Caco-2 (cell line): Measurements from ENCODE around the gene CATSPER3. TPM values are rescaled to one million over a fixed set of nuclear protein-coding genes. Genes with fewer than 3 reads are reported as not detected.

Experiments
- BruUV-seq: library from RNA; stranded (reverse); fragments of 400-500 nt; replicated peaks from 2 replicates; lab custom pipeline; 2021; lab: Mats Ljungman, UMichigan
- CTCF ChIA-PET: fragments of 300-600 bp; sonication (Branson Sonifier 250); formaldehyde crosslinking; loops from one replicate; lab custom pipeline; 2022; ENCODE audit warnings: antibody characterized with exemption; lab: Charles Lee
- POLR2A ChIA-PET: fragments of 300-600 bp; sonication (Branson Sonifier 250); formaldehyde crosslinking; loops from one replicate; lab custom pipeline; 2022; ENCODE audit warnings: antibody characterized with exemption; lab: Charles Lee
- DNase-seq, 2 experiments: peaks; one replicate each; pipeline versions ENCODE4 v3.0.0 to v3.0.0-alpha.2; 2020 to 2022
- H3K27me3 ChIP-seq: replicated peaks from 2 replicates; pipeline ENCODE4 v1.6.0; 2011; ENCODE audit warnings: low read length; ENCODE audit not compliant: control insufficient read depth, insufficient read depth
- H3K36me3 ChIP-seq: 2 replicates; pipeline ENCODE4 v1.5.1; 2011; ENCODE audit warnings: low read length; ENCODE audit not compliant: control insufficient read depth, insufficient read depth
- H3K4me1 ChIP-seq: fragments of 250-450 bp; sonication (Bioruptor Pico); 2 replicates; pipeline ENCODE4 v1.5.1; 2020; ENCODE audit warnings: mild to moderate bottlenecking
- H3K4me3 ChIP-seq: 2 replicates; pipeline ENCODE4 v1.5.1; 2011; ENCODE audit warnings: low read depth, mild to moderate bottlenecking, control low read depth, low read length
- H3K9me3 ChIP-seq: fragments of 250-450 bp; sonication (Bioruptor Pico); 2 replicates; pipeline ENCODE4 v1.5.1; 2020; ENCODE audit warnings: mild to moderate bottlenecking, moderate library complexity
- H3K27ac Mint-ChIP-seq: one replicate; pipeline ENCODE4 v1.8.0; 2022; ENCODE audit warnings: mixed read lengths; ENCODE audit not compliant: unreplicated experiment
- H3K27me3 Mint-ChIP-seq: one replicate; pipeline ENCODE4 v1.8.0; 2022; ENCODE audit warnings: mixed read lengths; ENCODE audit not compliant: insufficient read depth, unreplicated experiment
- H3K36me3 Mint-ChIP-seq: one replicate; pipeline ENCODE4 v1.8.0; 2022; ENCODE audit warnings: mild to moderate bottlenecking, mixed read lengths; ENCODE audit not compliant: insufficient read depth, unreplicated experiment
- H3K4me1 Mint-ChIP-seq: one replicate; pipeline ENCODE4 v1.8.0; 2022; ENCODE audit warnings: low read depth, mixed read lengths; ENCODE audit not compliant: unreplicated experiment
- H3K4me3 Mint-ChIP-seq: one replicate; pipeline ENCODE4 v1.8.0; 2022; ENCODE audit warnings: mild to moderate bottlenecking, moderate library complexity, mixed read lengths; ENCODE audit not compliant: unreplicated experiment
- H3K9me3 Mint-ChIP-seq: one replicate; pipeline ENCODE4 v1.8.0; 2022; ENCODE audit warnings: mixed read lengths; ENCODE audit not compliant: unreplicated experiment
- intact Hi-C: fragments of 100-400 bp; cut with micrococcal nuclease; formaldehyde crosslinking; loops from one replicate; pipeline ENCODE4 v1.10.0; 2022; ENCODE audit not compliant: unreplicated experiment
- total RNA-seq: library from RNA; stranded (reverse); gene quantifications from 2 replicates; pipeline ENCODE4 v1.2.3, GENCODE V29; 2022
- TF ChIP-seq, protein P1 (sequence below), 2 experiments: fragments of 200-600 bp in 1 of 2; IDR thresholded peaks; 1 replicate in 1 of 2; 2 replicates in 1 of 2; pipeline versions ENCODE4 v1.5.1 to v1.8.0; 2011 to 2022; ENCODE audit warnings: antibody characterized with exemption in 1 of 2, control low read depth in 1 of 2, inconsistent platforms in 1 of 2, low read depth in 1 of 2, low read length in 1 of 2, mild to moderate bottlenecking in 1 of 2, moderate library complexity in 1 of 2; ENCODE audit not compliant: insufficient read depth in 1 of 2, severe bottlenecking in 1 of 2, unreplicated experiment in 1 of 2

Gene CATSPER3
- total RNA-seq, 1 experiment from 2014 or later: 0.61 TPM

DNA sequence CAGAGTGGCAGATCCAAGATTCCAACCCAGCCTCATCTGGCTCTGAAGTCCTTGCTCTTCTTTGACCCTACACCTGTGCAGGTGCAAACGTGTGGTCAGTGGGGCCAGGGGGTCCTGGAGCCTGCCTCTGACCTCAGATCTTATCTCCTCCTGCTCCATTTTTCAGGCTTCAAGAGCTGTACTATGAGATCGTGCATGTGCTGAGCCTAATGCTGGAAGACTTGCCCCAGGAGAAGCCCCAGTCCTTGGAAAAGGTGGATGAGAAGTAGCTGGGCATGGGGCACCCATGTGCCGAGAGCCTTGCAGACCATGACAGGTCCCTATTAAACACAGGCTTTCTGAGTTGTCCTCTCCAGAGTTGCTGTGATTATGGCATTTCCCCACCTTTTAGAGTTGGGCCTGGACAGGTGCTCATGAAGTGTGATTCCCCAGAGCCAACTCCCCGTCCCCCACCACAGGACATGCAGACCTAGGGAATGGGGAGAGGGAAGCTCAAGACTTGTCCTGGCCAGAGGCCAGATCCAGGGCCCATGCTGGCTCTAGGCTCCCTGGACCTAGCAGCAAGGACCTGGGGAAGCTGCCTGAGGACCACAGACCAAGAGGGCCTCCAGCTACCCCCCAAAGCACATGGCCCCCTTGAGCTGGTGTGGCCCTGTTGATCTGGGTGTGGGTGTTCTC is 43.8 kb downstream of the CATSPER3 start:
- no peaks in the 10 kb centered on the region for H3K9me3 Mint-ChIP-seq
- H3K36me3 ChIP-seq: no peaks in the 10 kb centered on the region; the same call in 1 of the 2 replicates
- no peak for DNase-seq
- TF ChIP-seq, protein P1, sequence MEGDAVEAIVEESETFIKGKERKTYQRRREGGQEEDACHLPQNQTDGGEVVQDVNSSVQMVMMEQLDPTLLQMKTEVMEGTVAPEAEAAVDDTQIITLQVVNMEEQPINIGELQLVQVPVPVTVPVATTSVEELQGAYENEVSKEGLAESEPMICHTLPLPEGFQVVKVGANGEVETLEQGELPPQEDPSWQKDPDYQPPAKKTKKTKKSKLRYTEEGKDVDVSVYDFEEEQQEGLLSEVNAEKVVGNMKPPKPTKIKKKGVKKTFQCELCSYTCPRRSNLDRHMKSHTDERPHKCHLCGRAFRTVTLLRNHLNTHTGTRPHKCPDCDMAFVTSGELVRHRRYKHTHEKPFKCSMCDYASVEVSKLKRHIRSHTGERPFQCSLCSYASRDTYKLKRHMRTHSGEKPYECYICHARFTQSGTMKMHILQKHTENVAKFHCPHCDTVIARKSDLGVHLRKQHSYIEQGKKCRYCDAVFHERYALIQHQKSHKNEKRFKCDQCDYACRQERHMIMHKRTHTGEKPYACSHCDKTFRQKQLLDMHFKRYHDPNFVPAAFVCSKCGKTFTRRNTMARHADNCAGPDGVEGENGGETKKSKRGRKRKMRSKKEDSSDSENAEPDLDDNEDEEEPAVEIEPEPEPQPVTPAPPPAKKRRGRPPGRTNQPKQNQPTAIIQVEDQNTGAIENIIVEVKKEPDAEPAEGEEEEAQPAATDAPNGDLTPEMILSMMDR (IDR thresholded peaks at IDR 0.05; ENCODE audit: insufficient read depth in 1 of 2, low read depth in 1 of 2, low read length in 1 of 2, severe bottlenecking in 1 of 2, unreplicated experiment in 1 of 2): no peak
- H3K27me3 Mint-ChIP-seq: no peaks in the 10 kb centered on the region
- intact Hi-C loops: loop anchor here (1.0 to 5.0 kb wide), 2 partner anchors 180 to 321 kb away; no protein-coding TSS in a partner anchor
- no peaks in the 10 kb centered on the region for H3K9me3 ChIP-seq
- H3K4me1 Mint-ChIP-seq: peaks cover 14% of the 10 kb centered on the region
- peaks cover 5% of the 10 kb centered on the region for H3K36me3 Mint-ChIP-seq
- POLR2A ChIA-PET: no interaction called here
- H3K4me3 ChIP-seq: no peak overlapping the region
- H3K27me3 ChIP-seq: no peaks in the 10 kb centered on the region
- no peak overlapping the region for H3K4me3 Mint-ChIP-seq
- peaks cover 4% of the 10 kb centered on the region; the same call in 1 of the 2 replicates for H3K4me1 ChIP-seq
- BruUV-seq: no TSS peak
- CTCF ChIA-PET: interaction anchor here (0.9 to 1.4 kb wide), 2 partner anchors 180 to 193 kb away, joined by 3 to 4 read pairs; no protein-coding TSS in a partner anchor
- no peak overlapping the region for H3K27ac Mint-ChIP-seq

DNA sequence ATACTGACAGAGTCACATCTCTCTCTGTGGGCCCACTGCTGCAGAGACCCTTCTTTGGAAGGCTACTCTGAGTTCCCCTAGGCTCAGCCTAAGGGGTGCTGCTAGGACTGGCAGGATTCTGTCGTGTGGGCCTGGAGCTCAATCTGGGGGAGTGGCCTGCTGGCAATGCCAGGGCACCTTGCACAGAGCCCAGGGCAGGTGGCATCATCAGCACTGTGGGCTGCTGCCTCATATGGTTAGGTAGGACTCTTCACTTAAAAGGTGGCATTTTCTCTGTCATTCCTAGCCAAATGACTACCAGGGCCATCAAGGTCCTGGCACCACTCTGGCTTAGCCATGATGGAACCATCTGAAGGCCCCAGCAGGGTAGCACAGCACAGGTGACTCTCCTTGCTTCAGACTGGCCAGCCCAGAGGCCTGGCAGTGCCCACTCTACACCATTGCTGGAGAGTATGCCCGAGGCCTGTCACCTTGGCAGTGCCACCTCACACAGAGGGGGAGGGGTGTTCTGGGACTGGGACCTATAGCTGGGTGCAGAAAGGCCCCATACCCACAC is 44.4 kb downstream of the CATSPER3 start:
- TF ChIP-seq, protein P1 (IDR thresholded peaks at IDR 0.05; ENCODE audit: insufficient read depth in 1 of 2, low read depth in 1 of 2, low read length in 1 of 2, severe bottlenecking in 1 of 2, unreplicated experiment in 1 of 2): no peak
- peaks cover 4% of the 10 kb centered on the region; the same call in 1 of the 2 replicates for H3K4me1 ChIP-seq
- Mint-ChIP-seq H3K9me3 (no peaks in the 10 kb centered on the region), H3K4me1 (peaks cover 14% of the 10 kb centered on the region), H3K4me3 (no peak overlapping the region), H3K27ac (no peak overlapping the region), H3K27me3 (no peaks in the 10 kb centered on the region), H3K36me3 (peaks cover 5% of the 10 kb centered on the region)
- H3K9me3 ChIP-seq: no peaks in the 10 kb centered on the region
- H3K27me3 ChIP-seq: no peaks in the 10 kb centered on the region
- DNase-seq: no peak
- intact Hi-C loops: loop anchor here (5.0 kb wide), 1 partner anchor 320 kb away; no protein-coding TSS in a partner anchor
- no peak overlapping the region for H3K4me3 ChIP-seq
- ChIA-PET POLR2A (no interaction called here), CTCF (no interaction called here)
- BruUV-seq: no TSS peak
- no peaks in the 10 kb centered on the region; the same call in 1 of the 2 replicates for H3K36me3 ChIP-seq

DNA sequence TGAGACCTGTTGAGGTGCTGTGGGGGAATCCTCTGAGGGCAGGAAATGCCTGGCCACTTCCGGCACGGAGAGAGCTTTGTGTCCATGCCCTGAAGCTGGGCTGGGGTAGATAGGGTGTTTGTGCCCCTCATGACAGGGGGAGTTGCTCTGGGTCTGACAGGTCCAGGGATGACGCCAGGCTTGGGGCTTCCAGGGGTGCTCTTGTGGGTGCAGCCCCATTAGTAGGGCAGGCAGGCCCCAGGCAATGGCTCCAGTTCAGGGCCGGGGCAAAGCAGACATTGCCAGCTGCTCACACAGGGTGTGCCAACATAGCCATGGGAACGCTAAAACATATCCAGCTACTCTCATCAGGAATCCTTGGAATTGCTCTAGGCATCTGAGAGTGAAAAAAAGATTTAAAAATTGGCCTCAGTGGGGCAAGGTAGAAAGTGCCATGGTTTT is 45.3 kb downstream of the CATSPER3 start:
- no peak overlapping the region for H3K4me3 Mint-ChIP-seq
- peaks cover 5% of the 10 kb centered on the region for H3K36me3 Mint-ChIP-seq
- no peak overlapping the region for H3K27ac Mint-ChIP-seq
- Histone ChIP-seq H3K4me1 (peaks cover 4% of the 10 kb centered on the region; the same call in 1 of the 2 replicates), H3K9me3 (no peaks in the 10 kb centered on the region), H3K4me3 (no peak overlapping the region), H3K36me3 (no peaks in the 10 kb centered on the region; the same call in 1 of the 2 replicates), H3K27me3 (no peaks in the 10 kb centered on the region)
- H3K27me3 Mint-ChIP-seq: no peaks in the 10 kb centered on the region
- TF ChIP-seq, protein P1 (IDR thresholded peaks at IDR 0.05; ENCODE audit: insufficient read depth in 1 of 2, low read depth in 1 of 2, low read length in 1 of 2, severe bottlenecking in 1 of 2, unreplicated experiment in 1 of 2): no peak
- ChIA-PET POLR2A (no interaction called here), CTCF (no interaction called here)
- no peak for DNase-seq
- intact Hi-C loops: loop anchor here (5.0 kb wide), 1 partner anchor 319 kb away; no protein-coding TSS in a partner anchor
- H3K9me3 Mint-ChIP-seq: no peaks in the 10 kb centered on the region
- BruUV-seq: no TSS peak
- peaks cover 14% of the 10 kb centered on the region for H3K4me1 Mint-ChIP-seq
